HEK293 (cell line): Measurements from ENCODE around the gene PCDHB11.
"Not testable (repeated sequence)": the region's sequence is repeated elsewhere in the genome, so short reads cannot be mapped to it uniquely, and the experiment has no call there.

ENCODE experiments used
- CTCF ChIP-seq: fragments of 450-650 bp; formaldehyde crosslinking; IDR thresholded peaks from 2 replicates; pipeline ENCODE4 v1.5.1; 2016; ENCODE audit warnings: missing biosample characterization, missing genetic modification characterization
- ZBTB21 ChIP-seq: fragments of 450-650 bp; formaldehyde crosslinking; IDR thresholded peaks from 2 replicates; pipeline ENCODE4 v1.5.1; 2017; ENCODE audit warnings: missing biosample characterization, missing genetic modification characterization
- ZNF302 ChIP-seq: fragments of 450-650 bp; formaldehyde crosslinking; IDR thresholded peaks from 2 replicates; pipeline ENCODE4 v1.5.1; 2016; ENCODE audit warnings: missing biosample characterization, missing genetic modification characterization, low read depth
- ZNF701 ChIP-seq: fragments of 450-650 bp; formaldehyde crosslinking; IDR thresholded peaks from 2 replicates; pipeline ENCODE4 v1.5.1; 2016; ENCODE audit warnings: missing biosample characterization, missing genetic modification characterization

GRCh38 chr5:141174291-141175104 lies 24.9 kb upstream of the PCDHB11 start:
- TF ChIP-seq CTCF (tag by site-specific recombination); ZBTB21; ZNF701 (tag by site-specific recombination); ZNF302 (tag by site-specific recombination): not testable (repeated sequence)
